HG03175 (cell line): ENCODE measurements around the gene SHC2.
"Not testable (repeated sequence)": the region's sequence is repeated elsewhere in the genome, so short reads cannot be mapped to it uniquely, and the experiment has no call there.

ENCODE experiments used
- ATAC-seq: cut with Tn5 transposase; IDR thresholded peaks from one replicate; pipeline ENCODE4 v1.9.1; 2021; ENCODE audit warnings: mild to moderate bottlenecking, moderate library complexity; ENCODE audit not compliant: unreplicated experiment

SHC2 gene

DNA sequence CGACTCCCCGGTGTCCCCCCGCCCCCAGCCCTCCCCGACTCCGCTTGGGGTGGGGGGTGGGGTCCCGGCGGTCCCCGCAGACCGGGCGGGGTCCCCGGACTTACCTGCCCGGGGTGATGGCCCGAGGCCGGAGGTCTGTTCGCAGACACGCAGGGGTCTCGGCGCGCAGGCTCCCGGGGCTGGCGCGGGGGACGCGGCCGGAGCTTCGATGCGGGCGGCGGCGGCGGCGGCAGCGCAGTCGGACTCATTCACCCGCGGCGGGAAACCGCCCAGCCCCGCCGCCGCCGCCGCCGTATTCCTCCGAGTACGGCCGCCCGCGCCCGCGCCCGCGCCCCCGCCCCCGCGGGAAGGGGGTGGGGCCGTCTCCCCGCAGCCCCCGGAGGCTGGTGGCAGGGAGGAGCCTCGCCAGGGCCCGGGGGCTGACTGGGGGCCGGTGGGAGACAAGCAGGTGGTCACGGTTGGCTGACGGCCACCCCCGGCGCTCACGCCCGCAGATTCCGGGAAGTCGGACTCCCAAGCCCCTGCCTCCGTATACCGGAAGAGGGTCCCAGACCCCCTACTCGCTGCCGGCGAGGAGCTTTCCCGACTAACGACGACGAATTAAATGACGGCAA, 51.8 kb downstream of the SHC2 start, which contains the start of gene C2CD4C:
C2CD4C (minus strand) TSS at position 246 of the 614 bp plus-strand sequence. CDS start 786 bp downstream, outside the sequence.
- ATAC-seq, result no peak

DNA sequence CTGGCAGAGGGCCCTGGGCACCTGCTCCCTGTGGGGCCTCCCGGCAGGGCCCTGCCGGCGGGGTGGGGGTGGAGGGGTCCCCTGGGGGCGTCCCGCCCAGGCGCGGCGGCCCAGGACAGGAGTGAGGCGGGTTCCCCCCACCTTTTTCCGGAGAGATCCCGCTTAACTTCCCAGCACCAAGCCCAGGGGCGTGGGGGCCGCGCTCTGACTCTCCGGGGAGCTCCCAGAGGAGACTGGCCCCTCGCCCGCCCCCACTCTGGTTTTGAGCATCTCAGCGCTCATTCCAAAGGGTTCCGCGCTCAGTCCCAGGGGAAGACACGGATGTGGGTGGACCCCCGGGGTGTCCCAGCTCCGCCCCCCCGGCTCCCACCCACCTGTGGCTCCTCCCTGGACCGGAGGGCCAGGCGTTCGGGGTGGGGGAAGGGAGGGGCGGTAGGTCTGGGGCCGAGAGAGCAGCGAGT, 52.4 kb downstream of the SHC2 start:
- no peak for ATAC-seq

DNA sequence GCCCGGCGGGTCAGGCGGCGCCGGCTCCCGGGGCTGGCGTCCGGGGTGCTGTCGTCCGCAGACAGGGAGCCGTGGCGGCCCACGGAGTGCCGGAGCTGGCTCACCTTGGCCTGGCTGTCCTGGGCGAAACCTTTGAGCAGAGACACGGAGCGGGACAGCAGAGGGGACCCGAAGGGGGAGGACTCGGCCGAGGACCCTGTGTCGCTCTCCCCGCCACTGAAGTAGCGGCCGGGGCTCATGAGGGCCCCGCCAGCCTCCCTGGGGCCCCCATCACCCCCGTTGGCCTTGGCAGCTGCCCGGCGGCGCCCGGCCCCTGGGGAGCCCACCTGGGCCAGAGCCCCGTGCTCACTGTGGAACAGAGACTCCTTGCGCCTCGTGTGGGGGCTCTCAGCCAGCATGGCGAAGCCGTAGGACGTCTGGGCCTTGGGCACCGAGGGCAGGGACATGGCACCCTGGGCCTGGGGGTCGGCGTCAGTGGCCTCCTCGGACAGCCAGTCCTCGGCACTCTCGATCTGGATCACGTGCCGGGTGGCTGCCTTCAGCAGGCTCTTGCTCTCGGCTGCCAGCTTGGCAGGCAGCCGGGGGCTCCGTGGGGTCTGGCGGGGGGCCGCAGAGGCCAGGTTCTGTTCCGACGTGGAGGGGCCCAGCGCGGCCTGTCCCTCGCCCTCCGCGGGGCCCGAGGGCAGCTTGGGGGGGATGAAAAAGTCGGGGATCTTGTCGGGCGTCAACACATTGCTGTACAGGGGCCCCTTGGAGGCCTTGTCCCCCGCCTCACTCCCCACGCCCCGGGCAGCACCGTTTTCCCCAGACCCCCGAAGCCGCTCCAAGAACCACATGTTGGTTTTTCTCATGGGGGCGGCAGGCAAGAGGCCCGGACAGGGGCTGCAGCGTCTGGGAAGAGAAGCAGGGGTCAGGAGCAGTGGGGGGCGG, 53.1 kb downstream of the SHC2 start:
- no peak for ATAC-seq

DNA sequence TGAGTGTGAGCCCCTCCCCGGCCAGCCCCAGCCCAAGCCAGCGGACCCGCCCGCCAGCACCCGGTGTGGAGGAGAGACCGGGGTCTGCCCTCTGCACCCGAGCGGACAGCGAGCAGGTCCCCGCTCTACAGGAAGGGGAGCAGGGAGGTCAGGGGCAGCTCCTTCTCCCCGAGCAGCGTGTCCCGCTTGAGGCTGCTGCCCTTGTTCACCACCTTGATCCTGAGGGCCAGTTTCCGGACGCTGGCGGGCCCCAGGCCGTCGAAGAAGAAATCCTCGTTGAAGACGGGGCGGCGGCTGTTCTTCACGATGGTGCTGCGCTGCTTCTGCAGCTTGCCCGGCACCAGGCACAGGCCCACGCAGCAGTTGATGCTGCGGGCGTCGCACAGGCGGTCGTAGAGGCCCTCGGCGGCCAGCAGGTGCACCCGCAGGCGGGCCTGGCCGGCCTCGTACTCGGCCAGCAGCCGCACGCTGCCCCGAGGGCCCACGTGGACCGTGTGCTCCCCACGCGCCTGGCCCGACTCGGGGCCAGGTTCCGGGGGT, 53.8 kb downstream of the SHC2 start:
- ATAC-seq, result no peak

DNA sequence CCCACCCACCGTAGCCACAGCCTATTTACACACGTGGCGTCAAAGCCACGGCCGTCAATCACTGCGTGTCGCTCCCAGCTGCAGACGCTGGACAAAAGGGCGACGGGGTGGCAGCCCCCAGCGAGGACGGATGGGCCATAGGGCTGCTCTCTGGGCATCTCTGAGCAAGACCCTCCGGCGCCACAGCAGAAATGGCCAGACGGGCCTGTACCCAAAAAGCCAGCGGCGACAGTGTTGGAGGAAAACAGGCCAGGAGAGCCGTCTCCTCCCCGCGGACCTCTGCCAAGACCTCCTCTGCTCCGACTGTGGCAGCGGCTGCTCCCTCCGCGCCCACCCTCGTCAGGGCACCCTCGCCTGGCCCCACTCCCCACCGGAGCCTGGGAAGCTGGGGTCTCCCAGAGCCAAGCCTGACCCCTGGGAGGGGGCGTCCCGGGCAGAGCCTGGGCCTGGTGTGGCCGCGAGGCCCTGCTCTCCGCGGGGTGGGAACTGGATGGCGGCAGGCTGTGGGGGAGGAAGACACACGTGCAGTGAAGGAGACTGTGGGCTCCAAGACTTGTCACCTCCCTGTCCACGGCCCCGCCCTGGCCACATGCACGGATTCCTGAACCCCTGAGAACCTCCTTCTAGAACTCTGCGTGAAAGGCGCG, 54.6 kb downstream of the SHC2 start:
- no peak for ATAC-seq

DNA sequence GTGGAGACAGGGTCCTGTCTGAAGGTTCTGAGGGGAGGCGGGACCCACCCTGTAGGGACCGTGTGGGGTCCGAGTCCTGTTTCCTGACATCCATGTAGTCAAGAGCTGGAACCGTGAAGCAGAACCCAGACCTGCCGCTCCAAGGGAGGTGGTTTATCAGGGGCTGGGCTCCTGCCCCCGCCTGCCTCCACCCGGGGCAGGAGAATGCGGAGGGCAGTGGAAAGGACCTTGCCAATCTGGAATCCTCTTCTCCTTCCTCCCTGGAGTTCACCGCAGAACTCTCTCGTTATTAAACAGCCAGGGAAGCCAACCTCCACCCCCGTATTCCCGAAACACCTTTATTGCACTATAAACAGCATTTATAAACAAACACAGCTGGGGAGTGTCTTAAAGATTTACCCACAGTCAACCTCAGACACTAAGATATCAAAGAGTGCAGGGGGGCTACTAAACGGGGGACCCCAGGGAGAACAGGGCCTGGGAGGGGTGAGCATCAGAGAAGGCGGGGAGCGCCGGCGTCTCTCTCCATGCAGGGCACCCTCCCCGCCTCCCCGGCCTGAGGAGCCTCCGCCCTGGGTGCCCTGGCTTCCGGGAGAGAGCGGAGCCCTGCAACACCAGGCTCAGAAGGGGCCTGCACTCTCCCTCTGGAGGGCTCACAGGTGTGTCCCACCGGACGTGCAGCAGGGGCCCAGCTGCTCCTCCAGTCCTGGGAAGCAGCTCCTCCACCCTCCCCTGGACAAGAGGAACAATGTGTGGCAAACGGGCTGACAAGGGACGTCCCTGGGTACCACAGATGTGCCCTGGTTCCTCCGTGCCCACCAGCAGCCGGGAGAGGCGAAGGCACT, 55.5 kb downstream of the SHC2 start:
- ATAC-seq, result no peak

DNA sequence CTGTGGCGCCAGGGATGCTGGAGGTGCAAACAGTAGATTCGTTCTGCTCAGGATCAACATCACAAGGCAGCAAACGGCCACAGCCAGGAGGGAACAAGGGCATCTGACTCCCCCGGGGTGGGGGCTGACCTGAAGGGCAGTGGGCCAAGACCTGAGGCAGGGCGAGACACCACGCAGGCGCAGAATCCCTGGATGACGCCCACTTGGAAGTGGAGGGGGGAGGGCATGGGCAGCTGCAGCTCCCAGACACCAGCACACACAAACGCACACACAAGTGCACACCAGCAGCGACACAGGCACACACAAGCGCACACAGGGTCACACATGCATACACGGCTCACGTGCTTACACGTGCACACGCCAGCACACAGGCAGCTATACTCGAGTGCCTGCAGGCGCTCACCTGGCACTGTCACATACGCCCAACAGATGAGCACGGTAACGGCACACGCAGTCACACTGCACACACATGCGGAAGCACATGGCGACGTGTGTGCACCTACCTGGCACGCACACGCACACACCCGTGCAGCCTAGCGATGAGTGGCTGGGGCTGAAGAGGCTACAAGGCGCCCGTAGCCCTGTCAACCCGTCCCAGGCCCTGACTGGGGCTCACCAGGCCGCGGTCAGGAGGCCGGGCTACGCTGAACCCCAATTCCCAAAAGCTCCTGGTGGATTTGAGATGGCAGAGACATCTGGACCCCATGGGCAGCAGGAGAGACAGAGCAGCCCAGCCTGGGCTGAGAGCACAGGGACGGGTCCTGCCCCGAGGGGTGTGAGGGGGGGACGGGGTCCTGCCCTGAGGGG, 57.4 kb downstream of the SHC2 start:
- ATAC-seq, result no peak

DNA sequence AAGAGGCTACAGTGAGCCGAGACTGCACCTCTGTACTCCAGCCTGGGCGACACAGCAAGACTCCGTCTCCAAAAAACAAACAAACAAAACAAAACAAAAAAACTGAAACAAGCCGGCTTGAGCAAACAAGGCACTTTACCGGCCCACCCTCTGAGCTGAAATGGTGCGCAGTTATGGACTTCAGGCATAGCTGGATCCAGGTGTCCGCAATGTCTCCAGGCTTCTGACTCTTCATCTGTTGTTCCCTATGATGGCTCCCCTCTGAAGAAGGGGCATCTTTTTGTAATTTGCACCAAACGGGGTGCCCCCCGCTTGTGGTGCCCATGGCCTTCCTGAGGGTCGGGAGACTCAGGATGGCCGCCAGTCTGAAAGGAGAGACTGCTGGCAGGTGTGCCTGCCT, 58.0 kb downstream of the SHC2 start:
- ATAC-seq, result no peak

DNA sequence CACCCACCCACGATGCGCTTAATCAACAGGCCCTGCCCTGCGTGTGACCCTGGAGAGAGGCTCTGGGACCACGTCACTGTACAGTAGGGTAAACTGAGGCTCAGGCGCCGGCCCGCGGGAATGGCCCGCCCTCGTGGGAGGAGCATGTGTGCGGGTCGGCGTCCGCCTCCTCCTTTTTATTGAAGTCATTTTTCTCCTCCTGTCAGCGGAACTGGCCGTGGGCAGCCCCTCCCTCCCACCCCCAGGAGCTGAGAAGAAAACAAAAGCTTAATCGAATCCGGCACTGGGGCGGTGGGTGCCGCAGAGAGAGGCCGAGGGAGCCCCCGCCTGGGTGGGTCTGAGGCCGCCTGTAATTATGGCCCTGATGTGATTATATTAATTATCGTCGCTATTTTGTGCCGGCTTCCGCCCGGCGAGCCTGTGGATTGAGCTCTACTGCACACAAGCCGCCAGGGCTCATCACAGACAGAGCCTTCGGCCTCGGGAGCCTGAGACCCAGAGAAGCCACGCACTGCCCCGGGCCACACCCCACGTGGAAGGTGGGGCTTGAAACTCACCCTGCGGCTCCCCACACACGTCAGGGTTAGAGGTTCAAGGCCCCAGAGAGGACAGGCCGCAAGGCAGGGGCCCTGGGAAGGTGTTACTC, 58.8 kb downstream of the SHC2 start:
- ATAC-seq, result no peak

DNA sequence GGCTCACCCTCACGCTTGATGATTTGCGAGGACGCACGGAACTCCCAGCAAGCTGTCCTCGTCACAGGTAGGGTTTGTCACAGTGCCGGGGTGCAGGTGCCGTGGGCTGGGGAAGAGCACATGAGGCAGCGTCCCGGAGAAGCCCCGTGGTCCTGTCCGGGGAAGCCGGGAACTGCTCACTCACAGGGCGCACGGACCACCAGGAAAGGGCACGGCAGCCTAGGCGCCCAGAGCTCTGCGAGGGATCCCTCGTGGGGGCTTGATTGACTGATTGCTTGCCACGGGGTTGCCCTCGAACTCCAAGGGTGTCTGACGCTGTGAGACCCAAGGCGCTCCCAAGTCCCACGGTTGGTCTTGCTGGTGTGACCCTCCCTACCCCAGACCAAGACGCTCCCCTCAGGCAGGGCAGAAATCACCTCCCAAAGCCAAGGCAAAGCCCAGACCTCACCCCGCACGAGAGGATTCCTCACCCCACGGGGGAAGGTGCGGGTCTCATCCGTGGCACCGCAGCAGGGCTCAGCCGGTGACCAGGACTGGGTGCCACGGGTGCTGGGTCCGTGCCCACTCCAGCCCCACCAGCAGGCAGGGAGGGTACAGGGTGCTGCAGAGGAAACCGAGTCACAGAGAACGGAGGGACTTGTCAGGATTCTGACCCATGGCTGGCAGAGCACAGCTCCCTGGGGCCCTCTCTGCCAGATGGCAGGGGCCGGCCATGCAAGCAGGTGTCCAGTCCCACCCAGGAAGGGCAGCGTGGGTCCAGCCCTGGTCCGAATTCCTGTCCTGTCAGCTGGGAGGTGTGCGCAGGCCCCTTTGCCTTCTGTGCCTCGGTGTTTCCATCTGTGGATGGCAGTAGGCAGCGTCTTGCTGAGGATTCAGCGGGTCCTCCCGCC, 59.6 kb downstream of the SHC2 start:
- ATAC-seq, result no peak

DNA sequence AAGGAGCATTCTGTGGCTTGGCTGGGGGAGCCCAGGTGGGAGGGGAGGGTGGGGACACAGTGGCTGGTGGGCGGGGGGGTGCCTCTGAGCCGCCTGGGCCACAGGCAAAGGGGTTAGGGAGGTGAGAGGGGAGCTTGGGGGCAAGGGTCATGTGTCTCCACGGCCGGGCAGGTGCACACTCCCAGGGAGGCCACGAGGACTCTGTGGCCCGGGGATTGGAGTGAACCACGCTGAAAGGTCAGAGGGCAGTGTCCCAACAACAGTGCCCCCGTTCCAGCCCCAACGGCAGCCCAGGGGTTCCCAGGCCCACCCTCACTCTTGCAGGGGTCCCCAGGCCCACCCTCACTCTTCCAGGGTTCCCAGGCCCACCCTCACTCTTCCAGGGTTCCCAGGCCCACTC, 61.5 kb downstream of the SHC2 start:
- no peak for ATAC-seq

DNA sequence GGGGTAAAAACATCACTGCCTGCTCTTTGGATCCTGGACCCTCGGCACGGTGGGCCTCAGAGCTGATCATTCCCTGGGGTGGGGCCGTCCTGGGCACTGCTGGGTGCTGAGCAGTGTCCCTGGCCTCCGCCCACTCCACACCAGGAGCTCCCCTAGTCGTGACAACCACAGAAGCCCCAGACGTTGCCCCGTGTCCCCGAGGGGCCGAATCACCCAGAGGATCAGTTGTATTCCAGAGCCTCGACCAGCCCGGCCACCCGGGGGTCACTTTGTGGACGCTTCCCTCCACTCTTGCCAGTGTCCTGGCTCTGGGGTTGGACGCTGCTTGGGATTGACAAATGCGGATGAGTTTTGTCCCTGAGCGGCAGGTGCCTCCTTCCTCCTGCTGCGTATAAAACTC, 62.1 kb downstream of the SHC2 start:
- ATAC-seq, result no peak

DNA sequence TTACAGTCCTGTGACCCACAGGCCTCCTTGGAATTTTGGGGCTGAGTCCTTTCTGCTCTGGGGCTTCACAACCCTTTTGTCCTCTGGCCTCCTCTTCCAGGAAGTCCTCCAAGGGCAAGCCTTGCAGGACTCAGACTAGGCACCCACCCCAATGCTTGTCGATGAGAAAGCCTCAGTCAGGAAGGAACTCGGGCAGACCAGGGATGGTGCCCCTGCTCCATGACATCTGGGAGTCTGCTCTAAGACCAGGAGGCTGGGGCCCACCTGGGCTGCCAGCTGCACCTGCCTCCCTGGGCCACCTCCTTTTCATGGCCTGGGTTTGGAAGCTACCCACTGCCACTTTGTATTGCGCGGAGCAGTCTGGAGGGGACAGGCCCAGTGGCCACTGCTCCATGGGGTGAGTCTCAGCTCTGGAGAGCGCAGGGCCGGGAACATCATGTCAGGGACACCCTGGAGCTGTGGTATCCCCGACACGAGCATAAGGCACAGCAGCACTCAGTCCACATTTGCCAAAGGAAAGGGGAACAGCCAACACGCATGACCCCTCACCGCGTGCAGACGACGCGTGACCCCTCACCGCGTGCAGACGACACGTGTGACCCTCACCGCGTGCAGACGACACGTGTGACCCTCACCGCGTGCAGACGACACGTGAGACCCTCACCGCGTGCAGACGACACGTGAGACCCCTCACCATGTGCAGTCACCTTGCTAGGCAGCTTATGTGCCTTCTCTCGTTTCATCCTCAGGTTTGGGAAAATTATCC, 62.7 kb downstream of the SHC2 start:
- no peak for ATAC-seq

DNA sequence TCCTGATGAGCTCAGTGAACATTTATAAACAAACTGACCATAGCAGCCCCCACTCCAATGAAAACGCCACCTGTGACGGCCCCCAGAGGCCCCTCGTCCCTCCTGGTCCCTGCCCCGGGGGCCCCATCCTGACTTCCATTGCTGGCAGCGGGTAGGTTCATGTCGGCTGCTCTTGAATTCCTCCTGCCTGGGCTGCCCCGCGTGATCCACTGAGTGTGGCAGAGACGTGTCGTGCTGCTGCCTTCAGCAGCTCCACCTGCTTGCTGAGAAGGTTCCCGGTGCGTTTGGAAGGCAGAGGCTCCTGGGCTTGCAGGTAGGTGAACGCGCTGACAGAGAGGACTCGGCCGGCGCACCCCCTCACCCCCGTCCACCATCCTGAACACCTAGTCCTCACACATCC, 63.5 kb downstream of the SHC2 start:
- no peak for ATAC-seq

DNA sequence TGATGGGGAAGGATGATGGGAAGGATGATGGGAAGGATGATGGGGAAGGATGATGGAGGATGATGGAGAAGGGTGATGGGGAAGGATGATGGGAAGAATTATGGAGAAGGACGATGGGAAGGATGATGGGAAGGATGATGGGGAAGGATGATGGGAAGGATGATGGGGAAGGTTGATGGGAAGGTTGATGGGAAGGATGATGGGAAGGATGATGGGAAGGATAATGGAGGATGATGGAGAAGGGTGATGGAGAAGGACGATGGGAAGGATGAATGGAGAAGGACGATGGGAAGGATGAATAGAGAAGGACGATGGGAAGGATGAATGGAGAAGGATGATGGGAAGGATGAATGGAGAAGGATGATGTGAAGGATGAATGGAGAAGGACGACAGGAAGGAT, 65.4 kb downstream of the SHC2 start:
- no peak for ATAC-seq

DNA sequence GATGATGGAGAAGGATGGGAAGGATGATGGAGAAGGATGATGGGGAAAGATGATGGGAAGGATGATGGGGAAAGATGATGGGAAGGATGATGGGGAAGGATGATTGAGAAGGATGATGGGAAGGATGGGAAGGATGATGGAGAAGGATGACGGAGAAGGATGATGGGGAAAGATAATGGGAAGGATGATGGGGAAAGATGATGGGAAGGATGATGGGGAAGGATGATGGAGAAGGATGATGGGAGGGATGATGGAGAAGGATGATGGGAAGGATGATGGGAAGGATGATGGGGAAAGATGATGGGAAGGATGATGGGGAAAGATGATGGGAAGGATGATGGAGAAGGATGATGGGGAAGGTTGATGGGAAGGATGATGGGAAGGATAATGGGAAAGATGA, 66.0 kb downstream of the SHC2 start:
- not testable (repeated sequence) for ATAC-seq

DNA sequence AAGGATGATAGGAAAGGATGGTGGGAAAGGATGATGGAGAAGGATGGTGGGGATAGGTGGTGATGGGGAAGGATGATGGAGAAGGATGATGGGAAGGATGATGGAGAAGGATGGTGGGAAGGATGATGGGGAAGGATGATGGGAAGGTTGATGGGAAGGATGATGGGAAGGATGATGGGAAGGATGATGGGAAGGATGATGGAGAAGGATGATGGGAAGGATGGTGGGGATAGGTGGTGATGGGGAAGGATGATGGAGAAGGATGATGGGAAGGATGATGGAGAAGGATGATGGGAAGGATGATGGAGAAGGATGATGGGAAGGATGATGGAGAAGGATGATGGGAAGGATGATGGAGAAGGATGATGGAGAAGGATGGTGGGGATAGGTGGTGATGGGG, 67.3 kb downstream of the SHC2 start:
- ATAC-seq, result not testable (repeated sequence)
